Measurements from ENCODE around the gene FYB1. TPM values are rescaled to one million over a fixed set of nuclear protein-coding genes. Genes with fewer than 3 reads are reported as not detected.

FYB1 gene
- total RNA-seq, 1 donor from 2014 or later, result 74.1 TPM

DNA sequence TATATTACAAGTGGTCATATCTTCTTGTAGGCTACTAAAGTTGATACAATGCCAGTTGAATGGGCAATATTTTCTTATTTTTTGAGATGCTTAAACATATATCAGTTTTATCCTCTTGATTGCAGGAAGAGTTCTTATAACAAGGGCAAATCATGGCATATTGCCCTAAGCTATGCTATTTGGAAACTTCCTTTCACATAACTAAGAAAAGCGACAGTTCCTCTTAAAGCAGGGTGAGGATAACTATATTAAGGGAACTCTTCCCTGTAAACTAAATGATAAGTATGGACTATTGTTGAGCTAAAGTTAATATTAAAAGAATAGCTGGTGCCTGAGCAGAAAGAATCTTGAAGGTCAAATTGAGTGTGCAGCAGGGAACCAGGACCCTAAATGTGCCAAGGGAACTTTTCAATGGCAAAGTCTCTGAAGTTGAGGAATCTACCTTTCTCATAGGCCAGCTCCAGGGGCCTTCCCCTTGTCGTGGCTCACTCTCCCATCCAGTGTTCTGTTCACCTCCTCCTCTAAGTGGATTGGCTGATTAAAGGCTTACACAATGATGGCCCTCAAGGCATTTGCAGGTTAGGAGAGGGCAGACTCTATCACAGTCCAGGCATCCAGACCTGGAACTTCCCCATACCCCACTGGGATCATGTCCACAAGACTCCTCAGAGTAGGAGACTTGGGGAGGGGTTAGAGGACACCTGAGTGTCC is 26.8 kb downstream of the FYB1 start:
- Histone ChIP-seq H3K4me3 (no peak overlapping the region), H3K9me3 (no peaks in the 10 kb centered on the region), H3K27me3 (no peaks in the 10 kb centered on the region), H3K4me1 (no peaks in the 10 kb centered on the region), H3K27ac (no peak overlapping the region), H3K36me3 (no peaks in the 10 kb centered on the region)
- TF ChIP-seq CTCF (IDR thresholded peaks at IDR 0.05), result no peak
- intact Hi-C loops (cut with DNase I), result no loop called here
- DNase-seq (ENCODE audit: low spot score in 2 of 2), result no peak

GRCh38 chr5:39191216-39191615 is 28.1 kb downstream of the FYB1 start:
- Histone ChIP-seq H3K4me1 (no peaks in the 10 kb centered on the region), H3K4me3 (no peak overlapping the region), H3K36me3 (no peaks in the 10 kb centered on the region), H3K9me3 (no peaks in the 10 kb centered on the region), H3K27me3 (no peaks in the 10 kb centered on the region), H3K27ac (no peak overlapping the region)
- DNase-seq (ENCODE audit: low spot score in 2 of 2), result no peak
- intact Hi-C loops (cut with DNase I), result no loop called here
- no peak for TF ChIP-seq CTCF (IDR thresholded peaks at IDR 0.05)

GRCh38 chr5:39190311-39191102 is 28.9 kb downstream of the FYB1 start:
- Histone ChIP-seq H3K9me3 (no peaks in the 10 kb centered on the region), H3K27ac (no peak overlapping the region), H3K4me3 (no peak overlapping the region), H3K36me3 (no peaks in the 10 kb centered on the region), H3K4me1 (no peaks in the 10 kb centered on the region), H3K27me3 (no peaks in the 10 kb centered on the region)
- intact Hi-C loops (cut with DNase I), result no loop called here
- no peak for TF ChIP-seq CTCF (IDR thresholded peaks at IDR 0.05)
- no peak for DNase-seq (ENCODE audit: low spot score in 2 of 2)

DNA sequence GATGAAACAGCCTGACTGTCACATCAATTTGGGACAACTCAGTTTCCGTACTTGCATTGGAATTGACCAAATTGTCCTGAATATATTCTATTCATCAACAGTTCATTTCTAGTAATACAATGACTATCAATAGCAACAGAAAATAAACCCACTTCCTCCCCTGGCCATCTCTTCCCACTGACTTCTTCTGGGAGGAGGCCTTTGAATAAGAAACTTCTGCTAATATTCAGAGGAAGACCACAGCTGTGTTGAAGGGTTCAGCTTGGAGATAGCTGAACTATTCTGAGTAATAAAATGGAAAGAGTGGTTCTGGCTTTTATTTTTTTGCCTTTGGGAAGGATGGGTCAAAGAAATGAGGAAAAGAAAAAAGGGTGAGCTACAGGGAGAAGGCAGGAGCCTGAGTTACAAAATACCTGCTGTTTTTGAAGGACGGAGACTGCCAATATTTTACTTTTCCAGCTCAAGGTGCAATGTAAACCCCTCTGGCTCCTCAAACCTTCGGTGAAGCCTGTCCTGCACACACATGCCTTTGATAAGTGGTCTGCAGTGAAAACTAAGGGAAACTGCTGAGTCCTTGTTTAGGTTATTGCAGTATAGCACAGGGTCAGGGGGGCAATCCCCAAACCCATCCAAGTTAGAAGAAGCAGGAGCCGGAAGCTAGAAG is 29.9 kb downstream of the FYB1 start:
- no peak overlapping the region for H3K27ac ChIP-seq
- no peaks in the 10 kb centered on the region for H3K36me3 ChIP-seq
- intact Hi-C loops (cut with DNase I), result no loop called here
- no peak for DNase-seq (ENCODE audit: low spot score in 2 of 2)
- H3K4me1 ChIP-seq, result no peaks in the 10 kb centered on the region
- H3K27me3 ChIP-seq, result no peaks in the 10 kb centered on the region
- H3K9me3 ChIP-seq, result no peaks in the 10 kb centered on the region
- TF ChIP-seq CTCF (IDR thresholded peaks at IDR 0.05), result no peak
- no peak overlapping the region for H3K4me3 ChIP-seq

- no peak overlapping the region for H3K4me3 ChIP-seq
- TF ChIP-seq CTCF (IDR thresholded peaks at IDR 0.05), result no peak
- intact Hi-C loops (cut with DNase I), result no loop called here
- no peaks in the 10 kb centered on the region for H3K9me3 ChIP-seq
- H3K36me3 ChIP-seq, result no peaks in the 10 kb centered on the region
- H3K4me1 ChIP-seq, result no peaks in the 10 kb centered on the region
- no peak overlapping the region for H3K27ac ChIP-seq
- no peak for DNase-seq (ENCODE audit: low spot score in 2 of 2)
- H3K27me3 ChIP-seq, result no peaks in the 10 kb centered on the region
Measured at GRCh38 chr5:39187831-39188731, 31.3 kb downstream of the FYB1 start.
